ENCODE data around the gene PPP4R3A.
"Not testable (repeated sequence)": the region's sequence is repeated elsewhere in the genome, so short reads cannot be mapped to it uniquely, and the experiment has no call there.

Gene PPP4R3A

GRCh38 chr14:91413547-91414474, 96.3 kb downstream of the PPP4R3A start:
- DNase-seq (ENCODE audit: extremely low spot score) = no peak
- TF ChIP-seq L3MBTL2 (conservative IDR thresholded peaks at IDR 0.05) = no peak
- TF ChIP-seq LEF1 (IDR thresholded peaks at IDR 0.05; ENCODE audit: borderline replicate concordance) = no peak
- no peak for TF ChIP-seq TARDBP (IDR thresholded peaks at IDR 0.05)
- TF ChIP-seq PKNOX1 (IDR thresholded peaks at IDR 0.05) = no peak
- no peak for TF ChIP-seq SUZ12 (IDR thresholded peaks at IDR 0.05)
- CTCF ChIA-PET = interaction anchor here (0.6 to 1.3 kb wide), 2 partner anchors 15 to 56 kb away, joined by 3 read pairs; no protein-coding TSS in a partner anchor
- POLR2A ChIA-PET = interaction anchor here (1.4 kb wide), 1 partner anchor 10 kb away, joined by 4 read pairs; no protein-coding TSS in a partner anchor

GRCh38 chr14:91412939-91413338, 97.2 kb downstream of the PPP4R3A start:
- ChIA-PET POLR2A (no interaction called here), CTCF (interaction anchor here (1.3 kb wide), 1 partner anchor 55 kb away, joined by 3 read pairs; no protein-coding TSS in a partner anchor)
- no peak for DNase-seq (ENCODE audit: extremely low spot score)
- TF ChIP-seq ELF4 (IDR thresholded peaks at IDR 0.05) = no peak
- no peak for TF ChIP-seq NFRKB (IDR thresholded peaks at IDR 0.05)
- no peak for TF ChIP-seq HDGF (IDR thresholded peaks at IDR 0.05; ENCODE audit: borderline replicate concordance)
- no peak for TF ChIP-seq SP1 (IDR thresholded peaks at IDR 0.05)
- TF ChIP-seq SUZ12 (IDR thresholded peaks at IDR 0.05) = no peak
- no peak for TF ChIP-seq CTBP1 (IDR thresholded peaks at IDR 0.05; ENCODE audit: borderline replicate concordance)

GRCh38 chr14:91410771-91411536, 99.2 kb downstream of the PPP4R3A start:
- no peak for DNase-seq (ENCODE audit: extremely low spot score)
- POLR2A ChIA-PET = no interaction called here
- CTCF ChIA-PET = interaction anchor here (0.6 kb wide), 1 partner anchor 919 kb away, joined by 3 read pairs; no protein-coding TSS in a partner anchor
- TF ChIP-seq FOXA1 (IDR thresholded peaks at IDR 0.05) (no peak), NFRKB (IDR thresholded peaks at IDR 0.05) (no peak), ELF4 (IDR thresholded peaks at IDR 0.05) (no peak), ARNT (IDR thresholded peaks at IDR 0.05) (no peak), BHLHE40 (IDR thresholded peaks at IDR 0.05; ENCODE audit: borderline replicate concordance) (no peak), LEF1 (IDR thresholded peaks at IDR 0.05; ENCODE audit: borderline replicate concordance) (no peak), SUZ12 (IDR thresholded peaks at IDR 0.05) (no peak), L3MBTL2 (conservative IDR thresholded peaks at IDR 0.05) (no peak), SP1 (IDR thresholded peaks at IDR 0.05) (no peak), HDGF (IDR thresholded peaks at IDR 0.05; ENCODE audit: borderline replicate concordance) (no peak), PKNOX1 (IDR thresholded peaks at IDR 0.05) (no peak), CTBP1 (IDR thresholded peaks at IDR 0.05; ENCODE audit: borderline replicate concordance) (no peak), ZNF384 (IDR thresholded peaks at IDR 0.05) (no peak), TARDBP (IDR thresholded peaks at IDR 0.05) (no peak), FOXM1 (IDR thresholded peaks at IDR 0.05; ENCODE audit: borderline replicate concordance) (no peak), FOXK2 (IDR thresholded peaks at IDR 0.05) (no peak)

- POLR2A ChIA-PET = no interaction called here
- DNase-seq (ENCODE audit: extremely low spot score) = no peak
- CTCF ChIA-PET = no interaction called here
- TF ChIP-seq TARDBP (IDR thresholded peaks at IDR 0.05) (no peak), NFRKB (IDR thresholded peaks at IDR 0.05) (no peak), FOXA1 (IDR thresholded peaks at IDR 0.05) (no peak), ARNT (IDR thresholded peaks at IDR 0.05) (no peak), HDGF (IDR thresholded peaks at IDR 0.05; ENCODE audit: borderline replicate concordance) (no peak), PKNOX1 (IDR thresholded peaks at IDR 0.05) (no peak)
Observed at GRCh38 chr14:91409928-91410718, 100.0 kb downstream of the PPP4R3A start.

- POLR2A ChIA-PET = interaction anchor here (1.0 kb wide), 1 partner anchor 9 kb away, joined by 3 read pairs; no protein-coding TSS in a partner anchor
- CTCF ChIA-PET; DNase-seq (ENCODE audit: extremely low spot score): not testable (repeated sequence)
Observed at GRCh38 chr14:91409240-91409639, 100.9 kb downstream of the PPP4R3A start.
